SK-MEL-5 (cell line): Measurements from ENCODE around the gene TMEM31. TPM values are rescaled to one million over a fixed set of nuclear protein-coding genes. Genes with fewer than 3 reads are reported as not detected.
A peak's percentile ranks its signal among the peaks of the same experiment; 100 is the strongest.

Source experiments
- DNase-seq: peaks from one replicate; pipeline ENCODE4 v3.0.0-alpha.2; 2016; ENCODE audit warnings: low read depth, low spot score
- in situ Hi-C: cut with HindIII; loops from 2 replicates; pipeline ENCODE4 v1.10.0; 2016; ENCODE audit warnings: low sequenced_read_pairs, high pct_unique_total_duplicates, low pct_unique_long_range_greater_than_20kb
- polyA plus RNA-seq, 2 experiments: library from polyadenylated mRNA; depleted of rRNA; stranded (reverse); fragments of >200 nt; gene quantifications; 2 replicates each; pipeline ENCODE4 v1.2.3, GENCODE V29; 2015
- total RNA-seq: library from RNA; depleted of rRNA; stranded (reverse); fragments of >200 nt; shearing (Covaris generic); gene quantifications from 2 replicates; pipeline ENCODE4 v1.2.3, GENCODE V29; 2014; rRNA removed

TMEM31 gene
- not detected in 2 replicates for total RNA-seq
- polyA plus RNA-seq (2015; cell fraction: cytosol; rRNA removed): not detected in 2 replicates
- polyA plus RNA-seq (2015; cell fraction: nucleus; rRNA removed): not detected in 2 replicates

GRCh38 chrX:103710609-103711008 is at the start of gene TMEM31:
TSS of gene TMEM31 (plus strand) at chrX:103710909. CDS start at chrX:103712259, 1,350 bp downstream.
- no peak for DNase-seq
- in situ Hi-C loops: no loop called here

GRCh38 chrX:103663981-103664762 is 46.5 kb upstream of the TMEM31 start:
- in situ Hi-C loops: no loop called here
- no peak for DNase-seq

GRCh38 chrX:103666202-103667107 is 44.3 kb upstream of the TMEM31 start:
- in situ Hi-C loops: no loop called here
- no peak for DNase-seq

GRCh38 chrX:103669745-103670144 is 41.0 kb upstream of the TMEM31 start:
- DNase-seq: no peak
- in situ Hi-C loops: no loop called here

- DNase-seq: peak; percentile 10
- in situ Hi-C loops: no loop called here
Observed at GRCh38 chrX:103674531-103675454, 35.9 kb upstream of the TMEM31 start.

GRCh38 chrX:103678199-103678993 is 32.3 kb upstream of the TMEM31 start:
- in situ Hi-C loops: no loop called here
- no peak for DNase-seq

GRCh38 chrX:103681443-103681842 is 29.3 kb upstream of the TMEM31 start:
- no peak for DNase-seq
- in situ Hi-C loops: no loop called here

- in situ Hi-C loops: no loop called here
- peak; percentile 5 for DNase-seq
Observed at GRCh38 chrX:103685396-103685795, 25.3 kb upstream of the TMEM31 start.

- peak; percentile 98 for DNase-seq
- in situ Hi-C loops: no loop called here
Observed at GRCh38 chrX:103686199-103687072, 24.3 kb upstream of the TMEM31 start, which contains the start of gene MORF4L2. TSS of gene MORF4L2 (minus strand) at chrX:103686699. CDS start at chrX:103677027, 9,672 bp downstream.

GRCh38 chrX:103687073-103687695 is 23.5 kb upstream of the TMEM31 start:
- in situ Hi-C loops: no loop called here
- no peak for DNase-seq

- peak; percentile 86 for DNase-seq
- in situ Hi-C loops: no loop called here
Observed at GRCh38 chrX:103687696-103688201, 23.0 kb upstream of the TMEM31 start.

GRCh38 chrX:103688946-103689345 is 21.8 kb upstream of the TMEM31 start:
- in situ Hi-C loops: no loop called here
- DNase-seq: peak; percentile 51

- in situ Hi-C loops: no loop called here
- no peak for DNase-seq
Observed at GRCh38 chrX:103691059-103691458, 19.6 kb upstream of the TMEM31 start.

GRCh38 chrX:103697687-103698086 is 13.0 kb upstream of the TMEM31 start:
- no peak for DNase-seq
- in situ Hi-C loops: no loop called here

GRCh38 chrX:103699243-103699642 is 11.5 kb upstream of the TMEM31 start:
- in situ Hi-C loops: no loop called here
- no peak for DNase-seq
